SU-DHL-6 (cell line): Measurements from ENCODE around the gene KCNH6.

Experiments used
- H2AFZ ChIP-seq: fragments of 200-600 bp; sonication (generic); 2 replicates; pipeline ENCODE4 v1.6.1; 2014; ENCODE audit warnings: low read depth, mild to moderate bottlenecking, moderate library complexity, mixed read lengths, antibody characterized with exemption, low read length; ENCODE audit not compliant: severe bottlenecking
- H3F3A ChIP-seq: fragments of 200-600 bp; shearing (Covaris generic); 2 replicates; pipeline ENCODE4 v1.6.0; 2016; ENCODE audit warnings: antibody characterized with exemption, mild to moderate bottlenecking; ENCODE audit not compliant: insufficient read depth
- H3K27ac ChIP-seq: fragments of 200-600 bp; sonication (generic); 2 replicates; pipeline ENCODE4 v1.5.1; 2016; ENCODE audit warnings: low read depth, mild to moderate bottlenecking, low read length, moderate library complexity, mixed read lengths
- H3K27me3 ChIP-seq: fragments of 200-600 bp; sonication (generic), shearing (Covaris generic); 2 replicates; pipeline ENCODE4 v1.6.0; 2014; ENCODE audit warnings: mild to moderate bottlenecking, low read length
- H3K36me3 ChIP-seq: fragments of 200-600 bp; sonication (generic); 2 replicates; pipeline ENCODE4 v1.6.1; 2014; ENCODE audit warnings: mild to moderate bottlenecking, low read length, mixed read lengths
- H3K4me2 ChIP-seq: fragments of 300-600, 200-600 bp; shearing (Covaris generic), sonication (generic); 2 replicates; pipeline ENCODE4 v1.6.0; 2014; ENCODE audit warnings: low read length, low read depth, mild to moderate bottlenecking; ENCODE audit not compliant: poor library complexity, severe bottlenecking
- H3K4me3 ChIP-seq: fragments of 200-600 bp; sonication (generic); 2 replicates; pipeline ENCODE4 v1.5.1; 2014; ENCODE audit warnings: antibody characterized with exemption, low read length, mild to moderate bottlenecking, mixed read lengths; ENCODE audit not compliant: insufficient read depth, poor library complexity, severe bottlenecking
- H3K79me2 ChIP-seq: fragments of 200-600 bp; sonication (generic); 2 replicates; pipeline ENCODE4 v1.6.1; 2014; ENCODE audit warnings: mild to moderate bottlenecking, low read length, moderate library complexity; ENCODE audit not compliant: insufficient read depth
- H3K9ac ChIP-seq: fragments of 200-600 bp; sonication (generic); 2 replicates; pipeline ENCODE4 v1.7.0; 2014; ENCODE audit warnings: mild to moderate bottlenecking, low read length
- H3K9me2 ChIP-seq: fragments of 200-600 bp; sonication (generic); replicated peaks from 2 replicates; pipeline ENCODE4 v1.6.1; 2014; ENCODE audit warnings: low read length; ENCODE audit not compliant: insufficient read depth
- H3K9me3 ChIP-seq: fragments of 200-600 bp; sonication (generic); 2 replicates; pipeline ENCODE4 v1.6.1; 2014; ENCODE audit warnings: low read length, mixed read lengths; ENCODE audit not compliant: insufficient read depth
- H4K20me1 ChIP-seq: fragments of 200-600 bp; sonication (generic); 2 replicates; pipeline ENCODE4 v1.6.1; 2014; ENCODE audit warnings: low read depth, mild to moderate bottlenecking, antibody characterized with exemption, low read length, moderate library complexity, mixed read lengths
- EZH2phosphoT487 ChIP-seq: fragments of 200-600 bp; sonication (generic), shearing (Covaris generic); conservative IDR thresholded peaks from 2 replicates; pipeline ENCODE4 v1.6.1; 2018; ENCODE audit warnings: mild to moderate bottlenecking, antibody characterized with exemption, low read length, moderate library complexity, mixed read lengths
- TF ChIP-seq, protein P1 (sequence below): fragments of 200-600 bp; sonication (generic); IDR thresholded peaks from one replicate; pipeline ENCODE4 v1.5.1; 2017; ENCODE audit warnings: antibody characterized with exemption, mild to moderate bottlenecking, low read length, moderate library complexity; ENCODE audit not compliant: insufficient read depth, poor library complexity, severe bottlenecking

KCNH6 gene

GRCh38 chr17:63542218-63542545 is 19.0 kb downstream of the KCNH6 start:
- Histone ChIP-seq H3F3A (no peaks in the 10 kb centered on the region), H3K4me3 (no peak overlapping the region), H2AFZ (no peak overlapping the region), H3K9ac (no peak overlapping the region), H3K9me2 (no peaks in the 10 kb centered on the region), H3K4me2 (no peak overlapping the region), H3K79me2 (no peaks in the 10 kb centered on the region), H3K27me3 (no peaks in the 10 kb centered on the region), H3K27ac (no peak overlapping the region), H3K36me3 (no peaks in the 10 kb centered on the region), H3K9me3 (no peaks in the 10 kb centered on the region), H4K20me1 (no peaks in the 10 kb centered on the region)
- TF ChIP-seq, protein P1, sequence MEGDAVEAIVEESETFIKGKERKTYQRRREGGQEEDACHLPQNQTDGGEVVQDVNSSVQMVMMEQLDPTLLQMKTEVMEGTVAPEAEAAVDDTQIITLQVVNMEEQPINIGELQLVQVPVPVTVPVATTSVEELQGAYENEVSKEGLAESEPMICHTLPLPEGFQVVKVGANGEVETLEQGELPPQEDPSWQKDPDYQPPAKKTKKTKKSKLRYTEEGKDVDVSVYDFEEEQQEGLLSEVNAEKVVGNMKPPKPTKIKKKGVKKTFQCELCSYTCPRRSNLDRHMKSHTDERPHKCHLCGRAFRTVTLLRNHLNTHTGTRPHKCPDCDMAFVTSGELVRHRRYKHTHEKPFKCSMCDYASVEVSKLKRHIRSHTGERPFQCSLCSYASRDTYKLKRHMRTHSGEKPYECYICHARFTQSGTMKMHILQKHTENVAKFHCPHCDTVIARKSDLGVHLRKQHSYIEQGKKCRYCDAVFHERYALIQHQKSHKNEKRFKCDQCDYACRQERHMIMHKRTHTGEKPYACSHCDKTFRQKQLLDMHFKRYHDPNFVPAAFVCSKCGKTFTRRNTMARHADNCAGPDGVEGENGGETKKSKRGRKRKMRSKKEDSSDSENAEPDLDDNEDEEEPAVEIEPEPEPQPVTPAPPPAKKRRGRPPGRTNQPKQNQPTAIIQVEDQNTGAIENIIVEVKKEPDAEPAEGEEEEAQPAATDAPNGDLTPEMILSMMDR = no peak
- no peak for TF ChIP-seq EZH2phosphoT487

DNA sequence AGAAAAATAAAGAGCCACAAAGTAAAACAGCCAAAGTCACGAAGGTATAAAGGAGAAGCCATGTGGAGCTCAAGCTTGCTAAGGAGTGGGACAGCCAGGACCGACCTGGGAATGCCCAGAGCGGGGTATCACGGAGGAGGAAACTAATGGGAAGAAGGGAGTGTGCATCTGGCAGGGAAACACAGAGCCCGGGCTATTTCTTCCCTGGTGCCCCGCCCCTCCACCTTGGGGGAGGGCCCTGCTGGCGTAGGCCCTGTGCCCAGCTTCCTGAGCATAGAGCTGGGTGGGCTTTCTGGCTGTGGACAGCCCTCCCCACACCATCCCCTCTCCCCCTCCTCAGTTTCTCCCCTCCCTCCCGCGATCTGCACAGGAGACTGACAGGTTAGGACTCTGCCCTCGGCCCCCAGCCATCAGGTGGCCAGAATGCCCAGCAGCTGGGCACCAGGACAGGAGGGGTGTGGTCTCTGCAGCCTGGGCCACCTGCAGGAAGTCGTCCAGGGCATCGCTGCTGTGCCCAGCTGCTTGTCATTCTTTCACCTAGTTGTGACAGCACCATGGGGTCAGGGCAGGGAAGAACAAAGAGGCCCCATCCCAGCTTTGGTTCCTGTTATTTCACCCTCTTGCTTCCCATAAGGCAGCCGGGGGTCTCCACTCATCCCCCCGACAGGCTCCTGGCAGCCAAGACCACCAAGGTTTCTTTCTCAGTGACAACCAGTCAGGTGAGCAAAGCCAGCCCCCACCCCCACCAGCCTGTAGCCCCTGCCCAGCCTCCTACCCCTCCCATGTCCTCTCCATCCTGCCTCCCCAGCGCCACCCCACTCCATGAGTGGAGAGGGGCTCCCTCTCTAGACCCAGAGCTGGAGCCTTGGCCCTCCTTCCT is 20.0 kb downstream of the KCNH6 start:
- H3K9ac ChIP-seq = no peak overlapping the region
- no peaks in the 10 kb centered on the region for H3K9me3 ChIP-seq
- H2AFZ ChIP-seq = no peak overlapping the region
- H3F3A ChIP-seq = no peaks in the 10 kb centered on the region
- H3K79me2 ChIP-seq = no peaks in the 10 kb centered on the region
- TF ChIP-seq, protein P1 = no peak
- TF ChIP-seq EZH2phosphoT487 = no peak
- H3K4me3 ChIP-seq = no peak overlapping the region
- no peaks in the 10 kb centered on the region for H3K9me2 ChIP-seq
- no peak overlapping the region for H3K27ac ChIP-seq
- H3K27me3 ChIP-seq = no peaks in the 10 kb centered on the region
- H4K20me1 ChIP-seq = no peaks in the 10 kb centered on the region
- no peak overlapping the region for H3K4me2 ChIP-seq
- no peaks in the 10 kb centered on the region for H3K36me3 ChIP-seq

DNA sequence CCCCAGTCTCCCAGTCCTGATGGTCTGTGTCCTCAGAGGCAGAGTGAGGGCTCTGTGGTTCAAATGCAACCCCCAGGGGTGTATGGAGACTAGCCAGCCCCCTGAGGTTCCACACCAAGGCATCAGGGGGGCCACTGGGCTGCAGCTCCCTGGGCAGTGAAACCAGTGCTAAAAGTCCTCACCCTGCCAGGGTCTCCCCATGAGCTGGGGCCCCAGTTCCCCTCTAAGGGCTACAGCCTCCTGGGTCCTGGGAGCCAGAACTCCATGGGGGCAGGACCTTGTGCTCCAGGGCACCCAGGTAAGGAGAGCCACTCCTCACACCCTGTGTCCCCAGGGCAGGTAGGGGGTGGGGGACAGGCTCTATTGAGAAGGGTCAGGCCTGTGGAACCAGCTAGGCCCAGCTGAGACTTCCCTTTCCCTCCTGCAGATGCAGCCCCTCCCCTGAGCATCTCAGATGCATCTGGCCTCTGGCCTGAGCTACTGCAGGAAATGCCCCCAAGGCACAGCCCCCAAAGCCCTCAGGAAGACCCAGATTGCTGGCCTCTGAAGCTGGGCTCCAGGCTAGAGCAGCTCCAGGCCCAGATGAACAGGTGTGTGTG is 20.8 kb downstream of the KCNH6 start:
- H3K79me2 ChIP-seq = no peaks in the 10 kb centered on the region
- no peak overlapping the region for H3K4me2 ChIP-seq
- H2AFZ ChIP-seq = no peak overlapping the region
- no peak for TF ChIP-seq EZH2phosphoT487
- TF ChIP-seq, protein P1 = no peak
- H3K9me3 ChIP-seq = no peaks in the 10 kb centered on the region
- no peaks in the 10 kb centered on the region for H4K20me1 ChIP-seq
- H3K27me3 ChIP-seq = no peaks in the 10 kb centered on the region
- H3K27ac ChIP-seq = no peak overlapping the region
- no peak overlapping the region for H3K4me3 ChIP-seq
- no peak overlapping the region for H3K9ac ChIP-seq
- no peaks in the 10 kb centered on the region for H3K36me3 ChIP-seq
- H3K9me2 ChIP-seq = no peaks in the 10 kb centered on the region
- no peaks in the 10 kb centered on the region for H3F3A ChIP-seq
